Astrocyte of the cerebellum (primary cell): ENCODE data around the gene KIRREL1.

Experiments used
- DNase-seq: peaks from one replicate; pipeline ENCODE4 v3.0.0-alpha.2; 2011; ENCODE audit warnings: low read depth
- H3K4me3 ChIP-seq: 2 replicates; pipeline ENCODE4 v1.5.1; 2011; ENCODE audit warnings: mild to moderate bottlenecking, low read depth, low read length, moderate library complexity
- CTCF ChIP-seq: IDR thresholded peaks from 2 replicates; pipeline ENCODE4 v1.5.1; 2012; ENCODE audit warnings: low read length, low read depth, moderate library complexity, mild to moderate bottlenecking; ENCODE audit errors: missing control alignments
- in situ Hi-C: cut with HindIII; loops from 2 replicates; pipeline ENCODE4 v1.10.0; 2017; ENCODE audit warnings: low sequenced_read_pairs

KIRREL1 gene

GRCh38 chr1:158002022-158002630 is 8.7 kb downstream of the KIRREL1 start:
- TF ChIP-seq CTCF, result peak; percentile 31
- no peak for DNase-seq
- in situ Hi-C loops, result no loop called here
- H3K4me3 ChIP-seq, result no peak overlapping the region

GRCh38 chr1:158002631-158003405 is 9.4 kb downstream of the KIRREL1 start:
- no peak for TF ChIP-seq CTCF
- in situ Hi-C loops, result no loop called here
- no peak for DNase-seq
- H3K4me3 ChIP-seq, result no peak overlapping the region

GRCh38 chr1:158003406-158003800 is 10.0 kb downstream of the KIRREL1 start:
- no peak overlapping the region for H3K4me3 ChIP-seq
- DNase-seq, result no peak
- in situ Hi-C loops, result no loop called here
- no peak for TF ChIP-seq CTCF

- no peak for TF ChIP-seq CTCF
- no peak overlapping the region for H3K4me3 ChIP-seq
- in situ Hi-C loops, result no loop called here
- no peak for DNase-seq
Measured at GRCh38 chr1:158005224-158005623, 11.8 kb downstream of the KIRREL1 start.

- no peak overlapping the region for H3K4me3 ChIP-seq
- in situ Hi-C loops, result no loop called here
- no peak for TF ChIP-seq CTCF
- no peak for DNase-seq
Measured at GRCh38 chr1:158007180-158007579, 13.7 kb downstream of the KIRREL1 start.

GRCh38 chr1:158007667-158008386 is 14.4 kb downstream of the KIRREL1 start:
- H3K4me3 ChIP-seq, result no peak overlapping the region
- in situ Hi-C loops, result no loop called here
- TF ChIP-seq CTCF, result no peak
- no peak for DNase-seq
